ENCODE measurements around the gene ADAMTSL1.
"Not testable (repeated sequence)": the region's sequence is repeated elsewhere in the genome, so short reads cannot be mapped to it uniquely, and the experiment has no call there.

ADAMTSL1 gene

GRCh38 chr9:18826248-18826647 lies 352.3 kb downstream of the ADAMTSL1 start:
- no peak for DNase-seq

- DNase-seq: no peak
Observed at GRCh38 chr9:18829066-18829465, 355.1 kb downstream of the ADAMTSL1 start.

GRCh38 chr9:18829873-18830272 lies 355.9 kb downstream of the ADAMTSL1 start:
- DNase-seq: no peak

- DNase-seq: no peak
Observed at GRCh38 chr9:18834740-18835361, 360.9 kb downstream of the ADAMTSL1 start.

- DNase-seq: no peak
Observed at GRCh38 chr9:18837402-18837801, 363.4 kb downstream of the ADAMTSL1 start.

GRCh38 chr9:18847576-18848275 lies 373.8 kb downstream of the ADAMTSL1 start:
- no peak for DNase-seq

GRCh38 chr9:18848657-18849056 lies 374.7 kb downstream of the ADAMTSL1 start:
- DNase-seq: no peak

GRCh38 chr9:18849270-18849669 lies 375.3 kb downstream of the ADAMTSL1 start:
- DNase-seq: no peak

- DNase-seq: no peak
Observed at GRCh38 chr9:18849890-18850677, 376.1 kb downstream of the ADAMTSL1 start.

- DNase-seq: no peak
Observed at GRCh38 chr9:18851069-18851795, 377.3 kb downstream of the ADAMTSL1 start.

- DNase-seq: no peak
Observed at GRCh38 chr9:18855656-18856055, 381.7 kb downstream of the ADAMTSL1 start.

- no peak for DNase-seq
Observed at GRCh38 chr9:18857334-18857733, 383.4 kb downstream of the ADAMTSL1 start.

GRCh38 chr9:18857769-18858168 lies 383.8 kb downstream of the ADAMTSL1 start:
- no peak for DNase-seq

- no peak for DNase-seq
Observed at GRCh38 chr9:18861609-18862544, 387.9 kb downstream of the ADAMTSL1 start.

- no peak for DNase-seq
Observed at GRCh38 chr9:18863791-18864190, 389.8 kb downstream of the ADAMTSL1 start.

- DNase-seq: no peak
Observed at GRCh38 chr9:18864516-18864915, 390.6 kb downstream of the ADAMTSL1 start.

GRCh38 chr9:18865542-18865941 lies 391.6 kb downstream of the ADAMTSL1 start:
- DNase-seq: no peak

- DNase-seq: no peak
Observed at GRCh38 chr9:18866121-18866831, 392.3 kb downstream of the ADAMTSL1 start.

GRCh38 chr9:18869725-18870124 lies 395.8 kb downstream of the ADAMTSL1 start:
- DNase-seq: no peak

GRCh38 chr9:18874069-18874468 lies 400.1 kb downstream of the ADAMTSL1 start:
- DNase-seq: no peak

- DNase-seq: not testable (repeated sequence)
Observed at GRCh38 chr9:18874990-18875389, 401.0 kb downstream of the ADAMTSL1 start.

All from activated naive CD4-positive, alpha-beta T cell treated with Interleukin-2 at 50 U/mL for 16 hours (primary cell).